Endothelial cell (in vitro differentiated cells): ENCODE measurements around the gene ZNF664. TPM values are rescaled to one million over a fixed set of nuclear protein-coding genes. Genes with fewer than 3 reads are reported as not detected.

Experiments used
- DNase-seq: peaks from one replicate; pipeline ENCODE4 v3.0.0; 2021; ENCODE audit warnings: low spot score
- H3K27ac Mint-ChIP-seq: one replicate; pipeline ENCODE4 v1.8.0; 2021; ENCODE audit warnings: mixed read lengths, inconsistent platforms; ENCODE audit not compliant: unreplicated experiment
- H3K27me3 Mint-ChIP-seq: one replicate; pipeline ENCODE4 v1.8.0; 2021; ENCODE audit warnings: mild to moderate bottlenecking, moderate library complexity, mixed read lengths, inconsistent platforms; ENCODE audit not compliant: unreplicated experiment
- H3K36me3 Mint-ChIP-seq: one replicate; pipeline ENCODE4 v1.8.0; 2021; ENCODE audit warnings: mild to moderate bottlenecking, low read depth, mixed read lengths, inconsistent platforms; ENCODE audit not compliant: unreplicated experiment
- H3K4me1 Mint-ChIP-seq: one replicate; pipeline ENCODE4 v1.8.0; 2021; ENCODE audit warnings: mild to moderate bottlenecking, mixed read lengths, inconsistent platforms; ENCODE audit not compliant: unreplicated experiment
- H3K4me3 Mint-ChIP-seq: one replicate; pipeline ENCODE4 v1.8.0; 2021; ENCODE audit warnings: mild to moderate bottlenecking, mixed read lengths, inconsistent platforms; ENCODE audit not compliant: unreplicated experiment
- H3K9me3 Mint-ChIP-seq: one replicate; pipeline ENCODE4 v1.8.0; 2021; ENCODE audit warnings: mixed read lengths, inconsistent platforms; ENCODE audit not compliant: unreplicated experiment
- CTCF ChIP-seq: fragments of 200-600 bp; sonication (generic); IDR thresholded peaks from one replicate; pipeline ENCODE4 v1.5.0; 2021; ENCODE audit warnings: antibody characterized with exemption; ENCODE audit not compliant: unreplicated experiment
- total RNA-seq: library from RNA; stranded (reverse); fragmentation: NEBNext Ultra II Directional; extraction: Animal tissue kit (Norgen Biotek cat#: 25700); gene quantifications from one replicate; pipeline ENCODE4 v1.2.1, GENCODE V29; 2021; ENCODE audit not compliant: unreplicated experiment

Gene ZNF664
- total RNA-seq, 1 donor from 2014 or later = 119 TPM

GRCh38 chr12:124015494-124016461, 42.8 kb downstream of the ZNF664 start:
- H3K27ac Mint-ChIP-seq = no peak overlapping the region
- H3K4me1 Mint-ChIP-seq = peaks cover 12% of the 10 kb centered on the region
- no peaks in the 10 kb centered on the region for H3K9me3 Mint-ChIP-seq
- H3K4me3 Mint-ChIP-seq = no peak overlapping the region
- TF ChIP-seq CTCF = no peak
- peaks cover 25% of the 10 kb centered on the region for H3K36me3 Mint-ChIP-seq
- H3K27me3 Mint-ChIP-seq = peaks cover 4% of the 10 kb centered on the region
- no peak for DNase-seq

GRCh38 chr12:124017064-124017463, 44.0 kb downstream of the ZNF664 start:
- Mint-ChIP-seq H3K36me3 (peaks cover 17% of the 10 kb centered on the region), H3K27me3 (peaks cover 4% of the 10 kb centered on the region), H3K27ac (peak overlapping the region; percentile 9), H3K4me3 (no peak overlapping the region), H3K9me3 (no peaks in the 10 kb centered on the region), H3K4me1 (peaks cover 12% of the 10 kb centered on the region)
- DNase-seq = no peak
- TF ChIP-seq CTCF = no peak

- H3K36me3 Mint-ChIP-seq = peaks cover 4% of the 10 kb centered on the region
- peaks cover 4% of the 10 kb centered on the region for H3K27me3 Mint-ChIP-seq
- no peaks in the 10 kb centered on the region for H3K9me3 Mint-ChIP-seq
- DNase-seq = no peak
- H3K4me1 Mint-ChIP-seq = peaks cover 12% of the 10 kb centered on the region
- no peak overlapping the region for H3K4me3 Mint-ChIP-seq
- TF ChIP-seq CTCF = no peak
- peak overlapping the region; percentile 34 for H3K27ac Mint-ChIP-seq
Observed at GRCh38 chr12:124018539-124018938, 45.5 kb downstream of the ZNF664 start.

GRCh38 chr12:124019115-124019514, 46.1 kb downstream of the ZNF664 start:
- Mint-ChIP-seq H3K27me3 (peaks cover 4% of the 10 kb centered on the region), H3K9me3 (no peaks in the 10 kb centered on the region), H3K27ac (no peak overlapping the region), H3K4me1 (peaks cover 14% of the 10 kb centered on the region), H3K36me3 (peaks cover 5% of the 10 kb centered on the region), H3K4me3 (no peak overlapping the region)
- DNase-seq = no peak
- TF ChIP-seq CTCF = no peak

GRCh38 chr12:124020514-124020949, 47.5 kb downstream of the ZNF664 start:
- Mint-ChIP-seq H3K4me1 (peaks cover 18% of the 10 kb centered on the region), H3K36me3 (peaks cover 5% of the 10 kb centered on the region), H3K27ac (no peak overlapping the region), H3K27me3 (peaks cover 6% of the 10 kb centered on the region), H3K4me3 (no peak overlapping the region), H3K9me3 (peaks cover 2% of the 10 kb centered on the region)
- no peak for TF ChIP-seq CTCF
- no peak for DNase-seq
